ENCODE data around the gene FRMD3.

GRCh38 chr9:83274787-83275186 is 263.4 kb downstream of the FRMD3 start:
- TF ChIP-seq CTCF (conservative IDR thresholded peaks at IDR 0.05; ENCODE audit: low read depth, low read length): no peak
- no peak for TF ChIP-seq EZH2 (IDR thresholded peaks at IDR 0.05; ENCODE audit: low read length, unreplicated experiment)
